ENCODE results near the gene GRM8.
"Not testable (repeated sequence)": the region's sequence is repeated elsewhere in the genome, so short reads cannot be mapped to it uniquely, and the experiment has no call there.

GRM8 gene

GRCh38 chr7:126715076-126715475 is 537.7 kb downstream of the GRM8 start:
- intact Hi-C loops (cut with DNase I) = no loop called here
- DNase-seq = no peak

GRCh38 chr7:126702242-126703016 is 550.3 kb downstream of the GRM8 start:
- peak in 2 of 42 donors; percentile 5 to 29 for DNase-seq
- intact Hi-C loops (cut with DNase I) = no loop called here

GRCh38 chr7:126700807-126701604 is 551.7 kb downstream of the GRM8 start:
- DNase-seq = peak in 39 of 42 donors; percentile 15 to 81 (median 52)
- intact Hi-C loops (cut with DNase I) = no loop called here

GRCh38 chr7:126699707-126700106 is 553.0 kb downstream of the GRM8 start:
- intact Hi-C loops (cut with DNase I) = no loop called here
- DNase-seq = peak in 1 of 42 donors; percentile 3

GRCh38 chr7:126698909-126699308 is 553.8 kb downstream of the GRM8 start:
- intact Hi-C loops (cut with DNase I) = no loop called here
- no peak for DNase-seq

- no peak for DNase-seq
- intact Hi-C loops (cut with DNase I) = no loop called here
Measured at GRCh38 chr7:126698446-126698845, 554.3 kb downstream of the GRM8 start.

GRCh38 chr7:126696256-126697038 is 556.3 kb downstream of the GRM8 start:
- no peak for DNase-seq
- intact Hi-C loops (cut with DNase I) = no loop called here

- no peak for DNase-seq
Measured at GRCh38 chr7:126690848-126691751, 561.6 kb downstream of the GRM8 start.

GRCh38 chr7:126690104-126690503 is 562.6 kb downstream of the GRM8 start:
- intact Hi-C loops (cut with DNase I) = no loop called here
- DNase-seq = no peak

More at GRCh38 chr7:126690848-126691751, 561.6 kb downstream of the GRM8 start:
- intact Hi-C loops (cut with DNase I) = no loop called here

- intact Hi-C loops (cut with DNase I) = no loop called here
- no peak for DNase-seq
Measured at GRCh38 chr7:126689037-126689436, 563.7 kb downstream of the GRM8 start.

- intact Hi-C loops (cut with DNase I) = no loop called here
- no peak for DNase-seq
Measured at GRCh38 chr7:126686474-126686873, 566.3 kb downstream of the GRM8 start.

GRCh38 chr7:126685596-126685995 is 567.1 kb downstream of the GRM8 start:
- DNase-seq = no peak
- intact Hi-C loops (cut with DNase I) = no loop called here

- no peak for DNase-seq
- intact Hi-C loops (cut with DNase I) = no loop called here
Measured at GRCh38 chr7:126685018-126685573, 567.6 kb downstream of the GRM8 start.

GRCh38 chr7:126682176-126682575 is 570.6 kb downstream of the GRM8 start:
- no peak for DNase-seq
- intact Hi-C loops (cut with DNase I) = no loop called here

GRCh38 chr7:126668762-126669161 is 584.0 kb downstream of the GRM8 start:
- intact Hi-C loops (cut with DNase I); DNase-seq: not testable (repeated sequence)

GRCh38 chr7:126668367-126668752 is 584.4 kb downstream of the GRM8 start:
- DNase-seq = no peak
- intact Hi-C loops (cut with DNase I) = no loop called here

GRCh38 chr7:126667742-126668366 is 584.9 kb downstream of the GRM8 start:
- DNase-seq = no peak

GRCh38 chr7:126662856-126663255 is 589.9 kb downstream of the GRM8 start:
- intact Hi-C loops (cut with DNase I) = no loop called here
- DNase-seq = no peak

More at GRCh38 chr7:126667742-126668366, 584.9 kb downstream of the GRM8 start:
- intact Hi-C loops (cut with DNase I) = no loop called here
